ENCODE measurements around the gene ZNRF1.

GRCh38 chr16:75095204-75095621 is 96.4 kb downstream of the ZNRF1 start:
- TF ChIP-seq GMEB2 (CRISPR knock-in tag; IDR thresholded peaks at IDR 0.05; ENCODE audit: low read depth) (no peak), MTF1 (CRISPR knock-in tag; IDR thresholded peaks at IDR 0.05) (no peak), FOXO1 (CRISPR knock-in tag; IDR thresholded peaks at IDR 0.05) (no peak), ZNF691 (CRISPR knock-in tag; IDR thresholded peaks at IDR 0.05; ENCODE audit: borderline replicate concordance, low read depth) (no peak), TCF7L2 (IDR thresholded peaks at IDR 0.05; ENCODE audit: low read depth, low read length) (no peak)

Data from HepG2 (cell line).